ENCODE data around the gene RBM26.

DNA sequence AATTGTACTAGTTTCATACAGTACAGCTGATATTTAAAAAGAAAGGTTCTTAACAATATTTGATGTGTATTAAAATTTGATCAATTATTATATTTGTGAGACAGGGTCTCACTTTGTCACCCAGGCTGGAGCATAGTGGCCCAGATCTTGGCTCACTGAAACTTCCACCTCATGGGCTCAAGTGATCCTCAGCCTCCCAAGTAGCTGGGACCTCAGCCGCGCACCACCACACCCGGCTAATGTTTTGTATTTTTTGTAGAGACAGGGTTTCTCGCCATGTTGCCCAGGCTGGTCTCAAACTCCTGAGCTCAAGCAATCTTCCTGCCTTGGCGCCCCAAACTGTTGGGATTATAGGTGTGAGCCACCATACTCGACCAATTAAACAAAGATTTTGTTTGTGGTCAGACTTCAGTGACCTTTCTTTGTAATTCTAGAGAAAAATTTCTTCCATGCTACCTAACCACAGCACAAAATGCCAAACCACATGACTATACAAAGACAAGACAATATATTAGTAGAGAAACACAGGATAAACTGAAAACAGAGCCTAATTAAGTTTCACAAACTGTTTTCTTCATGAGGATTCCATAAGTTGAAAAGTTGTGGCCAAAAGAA, 59.6 kb downstream of the RBM26 start:
- TF ChIP-seq ELF1 (IDR thresholded peaks at IDR 0.05) (no peak), YY1 (IDR thresholded peaks at IDR 0.05; ENCODE audit: low read depth) (no peak), POLR2AphosphoS5 (IDR thresholded peaks at IDR 0.05; ENCODE audit: low read depth, low read length) (no peak), SIN3A (IDR thresholded peaks at IDR 0.05; ENCODE audit: borderline replicate concordance, low read depth, low read length) (no peak), TAF1 (IDR thresholded peaks at IDR 0.05; ENCODE audit: borderline replicate concordance, low read depth, low read length) (no peak), NFIC (IDR thresholded peaks at IDR 0.05; ENCODE audit: borderline replicate concordance) (no peak), EZH2phosphoT487 (IDR thresholded peaks at IDR 0.05; ENCODE audit: borderline replicate concordance, low read depth) (no peak), GABPA (IDR thresholded peaks at IDR 0.05; ENCODE audit: low read depth) (no peak), JUND (IDR thresholded peaks at IDR 0.05) (no peak)
- TF ChIP-seq, protein P1, sequence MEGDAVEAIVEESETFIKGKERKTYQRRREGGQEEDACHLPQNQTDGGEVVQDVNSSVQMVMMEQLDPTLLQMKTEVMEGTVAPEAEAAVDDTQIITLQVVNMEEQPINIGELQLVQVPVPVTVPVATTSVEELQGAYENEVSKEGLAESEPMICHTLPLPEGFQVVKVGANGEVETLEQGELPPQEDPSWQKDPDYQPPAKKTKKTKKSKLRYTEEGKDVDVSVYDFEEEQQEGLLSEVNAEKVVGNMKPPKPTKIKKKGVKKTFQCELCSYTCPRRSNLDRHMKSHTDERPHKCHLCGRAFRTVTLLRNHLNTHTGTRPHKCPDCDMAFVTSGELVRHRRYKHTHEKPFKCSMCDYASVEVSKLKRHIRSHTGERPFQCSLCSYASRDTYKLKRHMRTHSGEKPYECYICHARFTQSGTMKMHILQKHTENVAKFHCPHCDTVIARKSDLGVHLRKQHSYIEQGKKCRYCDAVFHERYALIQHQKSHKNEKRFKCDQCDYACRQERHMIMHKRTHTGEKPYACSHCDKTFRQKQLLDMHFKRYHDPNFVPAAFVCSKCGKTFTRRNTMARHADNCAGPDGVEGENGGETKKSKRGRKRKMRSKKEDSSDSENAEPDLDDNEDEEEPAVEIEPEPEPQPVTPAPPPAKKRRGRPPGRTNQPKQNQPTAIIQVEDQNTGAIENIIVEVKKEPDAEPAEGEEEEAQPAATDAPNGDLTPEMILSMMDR (IDR thresholded peaks at IDR 0.05): no peak
- TF ChIP-seq, protein P2, sequence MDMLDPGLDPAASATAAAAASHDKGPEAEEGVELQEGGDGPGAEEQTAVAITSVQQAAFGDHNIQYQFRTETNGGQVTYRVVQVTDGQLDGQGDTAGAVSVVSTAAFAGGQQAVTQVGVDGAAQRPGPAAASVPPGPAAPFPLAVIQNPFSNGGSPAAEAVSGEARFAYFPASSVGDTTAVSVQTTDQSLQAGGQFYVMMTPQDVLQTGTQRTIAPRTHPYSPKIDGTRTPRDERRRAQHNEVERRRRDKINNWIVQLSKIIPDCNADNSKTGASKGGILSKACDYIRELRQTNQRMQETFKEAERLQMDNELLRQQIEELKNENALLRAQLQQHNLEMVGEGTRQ (IDR thresholded peaks at IDR 0.05; ENCODE audit: borderline replicate concordance, low read depth, low read length): no peak
- TF ChIP-seq, protein P3, sequence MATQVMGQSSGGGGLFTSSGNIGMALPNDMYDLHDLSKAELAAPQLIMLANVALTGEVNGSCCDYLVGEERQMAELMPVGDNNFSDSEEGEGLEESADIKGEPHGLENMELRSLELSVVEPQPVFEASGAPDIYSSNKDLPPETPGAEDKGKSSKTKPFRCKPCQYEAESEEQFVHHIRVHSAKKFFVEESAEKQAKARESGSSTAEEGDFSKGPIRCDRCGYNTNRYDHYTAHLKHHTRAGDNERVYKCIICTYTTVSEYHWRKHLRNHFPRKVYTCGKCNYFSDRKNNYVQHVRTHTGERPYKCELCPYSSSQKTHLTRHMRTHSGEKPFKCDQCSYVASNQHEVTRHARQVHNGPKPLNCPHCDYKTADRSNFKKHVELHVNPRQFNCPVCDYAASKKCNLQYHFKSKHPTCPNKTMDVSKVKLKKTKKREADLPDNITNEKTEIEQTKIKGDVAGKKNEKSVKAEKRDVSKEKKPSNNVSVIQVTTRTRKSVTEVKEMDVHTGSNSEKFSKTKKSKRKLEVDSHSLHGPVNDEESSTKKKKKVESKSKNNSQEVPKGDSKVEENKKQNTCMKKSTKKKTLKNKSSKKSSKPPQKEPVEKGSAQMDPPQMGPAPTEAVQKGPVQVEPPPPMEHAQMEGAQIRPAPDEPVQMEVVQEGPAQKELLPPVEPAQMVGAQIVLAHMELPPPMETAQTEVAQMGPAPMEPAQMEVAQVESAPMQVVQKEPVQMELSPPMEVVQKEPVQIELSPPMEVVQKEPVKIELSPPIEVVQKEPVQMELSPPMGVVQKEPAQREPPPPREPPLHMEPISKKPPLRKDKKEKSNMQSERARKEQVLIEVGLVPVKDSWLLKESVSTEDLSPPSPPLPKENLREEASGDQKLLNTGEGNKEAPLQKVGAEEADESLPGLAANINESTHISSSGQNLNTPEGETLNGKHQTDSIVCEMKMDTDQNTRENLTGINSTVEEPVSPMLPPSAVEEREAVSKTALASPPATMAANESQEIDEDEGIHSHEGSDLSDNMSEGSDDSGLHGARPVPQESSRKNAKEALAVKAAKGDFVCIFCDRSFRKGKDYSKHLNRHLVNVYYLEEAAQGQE (IDR thresholded peaks at IDR 0.05; ENCODE audit: low read depth, low read length): no peak
- TF ChIP-seq, protein P4, sequence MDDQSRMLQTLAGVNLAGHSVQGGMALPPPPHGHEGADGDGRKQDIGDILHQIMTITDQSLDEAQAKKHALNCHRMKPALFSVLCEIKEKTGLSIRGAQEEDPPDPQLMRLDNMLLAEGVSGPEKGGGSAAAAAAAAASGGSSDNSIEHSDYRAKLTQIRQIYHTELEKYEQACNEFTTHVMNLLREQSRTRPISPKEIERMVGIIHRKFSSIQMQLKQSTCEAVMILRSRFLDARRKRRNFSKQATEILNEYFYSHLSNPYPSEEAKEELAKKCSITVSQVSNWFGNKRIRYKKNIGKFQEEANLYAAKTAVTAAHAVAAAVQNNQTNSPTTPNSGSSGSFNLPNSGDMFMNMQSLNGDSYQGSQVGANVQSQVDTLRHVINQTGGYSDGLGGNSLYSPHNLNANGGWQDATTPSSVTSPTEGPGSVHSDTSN (IDR thresholded peaks at IDR 0.05): no peak

Measured in SK-N-SH (cell line).